Stimulated activated CD4-positive, alpha-beta T cell treated with anti-CD3 and anti-CD28 coated beads, Interleukin-1b, Interleukin-23, amount 100 ng/mL, for 1 hour (primary cell): Measurements from ENCODE around the gene ANKRD27.
A peak's percentile ranks its signal among the peaks of the same experiment; 100 is the strongest.
"Not testable (repeated sequence)": the region's sequence is repeated elsewhere in the genome, so short reads cannot be mapped to it uniquely, and the experiment has no call there.

ENCODE experiments used
- DNase-seq, 2 donors: peaks; one replicate each; pipeline ENCODE4 v3.0.0-alpha.2; 2020; ENCODE audit warnings: low read depth in 2 of 2

ANKRD27 gene

DNA sequence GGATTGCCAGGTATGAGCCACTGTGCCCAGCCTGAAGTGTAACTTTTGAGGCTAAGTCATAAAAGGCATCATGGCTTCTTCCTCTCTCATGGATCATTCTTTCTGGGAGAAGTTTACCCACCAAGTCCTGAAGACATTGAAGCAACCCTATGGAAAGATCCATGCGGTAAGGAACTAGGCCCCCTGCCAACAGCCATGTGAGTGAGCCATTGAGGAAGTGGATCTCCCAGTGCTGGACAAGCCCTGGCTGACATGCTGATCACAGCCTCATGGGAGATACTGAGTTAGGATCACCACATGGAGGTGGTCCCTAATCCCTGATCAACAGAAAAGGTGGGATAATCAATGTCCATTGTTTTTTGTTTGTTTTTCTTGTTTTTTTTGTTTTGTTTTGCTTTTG, 13.3 kb upstream of the ANKRD27 start:
- DNase-seq: no peak

DNA sequence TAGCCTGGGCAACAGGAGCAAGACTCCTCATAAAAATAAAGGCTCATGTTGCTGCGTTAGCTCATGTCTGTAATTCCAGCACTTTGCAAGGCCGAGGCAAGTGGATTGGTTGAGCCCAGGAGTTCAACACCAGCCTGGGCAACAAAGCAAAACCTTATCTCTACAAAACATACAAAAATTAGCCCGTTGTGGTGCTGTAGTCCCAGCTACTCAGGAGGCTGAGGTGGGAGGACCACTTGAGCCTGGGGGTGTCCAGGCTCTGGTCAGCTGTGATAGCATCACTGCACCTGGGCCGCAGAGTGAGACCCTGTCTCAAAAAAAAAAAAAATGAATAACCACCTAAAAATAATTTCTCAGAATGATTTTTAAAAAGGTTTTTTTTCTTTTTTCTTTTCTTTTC, 12.7 kb upstream of the ANKRD27 start:
- DNase-seq: no peak

DNA sequence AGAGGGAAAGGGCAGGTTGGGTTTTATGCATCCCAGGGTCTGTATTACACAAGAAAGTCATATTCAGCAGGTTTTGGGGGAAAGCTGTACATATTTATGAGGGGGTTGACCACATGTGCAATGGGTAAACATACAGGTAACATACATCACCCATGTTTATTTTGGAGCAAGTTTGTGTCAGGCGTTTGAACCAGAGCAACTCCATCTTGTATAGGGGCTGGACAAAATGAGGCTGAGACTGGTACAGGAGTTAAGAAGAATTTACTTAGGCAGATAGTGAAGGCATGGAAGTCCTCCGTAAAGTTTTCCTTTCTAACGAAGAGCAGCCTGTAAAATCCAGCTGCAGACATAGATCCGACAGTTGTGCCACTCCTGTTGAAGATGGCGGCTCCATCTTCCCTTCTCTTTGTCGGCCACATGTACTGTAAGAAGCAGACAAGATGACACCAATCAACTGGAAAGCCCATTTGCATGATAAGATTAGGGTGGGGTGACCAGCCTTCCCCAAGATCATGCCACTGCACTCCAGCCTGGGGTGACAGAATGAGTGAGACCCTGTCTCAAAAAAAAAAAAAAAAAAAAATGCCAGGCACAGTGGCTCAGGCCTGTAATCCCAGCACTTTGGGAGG, 12.0 kb upstream of the ANKRD27 start:
- DNase-seq: no peak

GRCh38 chr19:32682317-32682716, 7.3 kb upstream of the ANKRD27 start:
- no peak for DNase-seq

DNA sequence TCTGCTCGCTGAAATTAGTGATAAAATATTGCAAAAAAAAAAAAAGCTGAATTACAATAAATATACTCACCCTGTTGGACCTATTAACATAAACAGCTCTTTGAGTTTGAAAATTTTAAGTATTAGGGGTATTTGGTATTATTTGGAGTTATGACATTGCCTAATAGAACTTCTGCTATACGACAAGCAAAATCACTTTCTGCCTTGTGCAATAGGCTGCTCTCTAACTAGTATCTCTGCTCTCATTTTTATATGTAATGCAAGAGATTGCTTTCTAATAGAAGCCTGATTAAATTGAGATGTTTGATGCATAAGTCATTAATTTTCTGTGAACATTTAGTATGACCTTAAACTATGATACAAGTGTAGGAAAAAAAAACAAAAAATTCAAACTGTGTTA, 6.0 kb upstream of the ANKRD27 start:
- DNase-seq: no peak

DNA sequence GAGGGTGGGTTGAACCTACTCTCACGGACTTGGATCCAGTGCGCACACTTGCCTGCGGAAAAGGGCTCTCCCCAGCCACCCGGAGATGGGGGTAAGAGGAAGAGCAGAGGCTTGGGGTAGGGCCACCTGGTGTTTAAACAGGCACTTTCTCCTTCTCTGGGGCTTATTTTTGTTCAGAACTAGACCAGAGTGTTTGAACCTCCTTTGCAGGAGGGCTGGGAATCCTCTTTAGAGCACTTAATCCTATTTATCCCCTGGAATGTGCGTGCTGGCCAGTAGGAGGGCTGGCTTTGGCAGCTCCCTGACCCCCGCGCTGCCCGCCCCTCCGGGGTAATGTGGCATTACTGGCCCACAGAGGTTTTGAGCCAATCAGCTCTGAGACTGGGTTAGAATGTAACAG, 2.7 kb upstream of the ANKRD27 start:
- no peak for DNase-seq

GRCh38 chr19:32676895-32677359, 1.9 kb upstream of the ANKRD27 start:
- DNase-seq: no peak

- DNase-seq: no peak
Observed at GRCh38 chr19:32676186-32676894, 1.4 kb upstream of the ANKRD27 start.

DNA sequence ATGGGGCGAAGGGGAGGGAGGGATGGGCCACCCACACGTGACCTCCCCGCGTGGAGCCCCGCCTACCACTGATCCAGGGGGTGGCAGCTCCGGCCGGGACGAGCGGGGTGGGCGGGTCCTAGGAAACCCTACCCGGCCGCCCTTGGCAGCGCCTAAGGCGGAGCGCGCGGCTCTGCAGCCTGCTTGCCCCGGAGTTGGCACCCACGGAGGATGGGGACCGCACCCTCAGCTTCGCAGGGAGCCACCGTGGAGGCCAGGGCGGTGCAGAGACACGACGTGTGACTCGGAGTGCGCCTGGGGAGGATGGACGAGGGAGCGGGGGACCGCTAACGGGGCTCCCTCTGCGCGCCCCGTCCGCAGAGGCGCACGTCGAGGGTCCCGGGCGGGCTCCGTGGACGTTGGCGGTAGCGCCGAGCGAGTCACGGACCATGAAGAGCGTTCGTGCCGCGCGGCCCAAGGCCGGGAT, 773 bp upstream of the ANKRD27 start, which contains the start of gene RGS9BP:
Gene RGS9BP, plus strand, starts transcription at position 129 of the 466 bp plus-strand sequence. CDS start 416 bp downstream, outside the sequence.
- DNase-seq: peak in 1 of 2 donors; percentile 28

- DNase-seq: no peak
Observed at GRCh38 chr19:32674153-32674930, 638 bp downstream of the ANKRD27 start.

DNA sequence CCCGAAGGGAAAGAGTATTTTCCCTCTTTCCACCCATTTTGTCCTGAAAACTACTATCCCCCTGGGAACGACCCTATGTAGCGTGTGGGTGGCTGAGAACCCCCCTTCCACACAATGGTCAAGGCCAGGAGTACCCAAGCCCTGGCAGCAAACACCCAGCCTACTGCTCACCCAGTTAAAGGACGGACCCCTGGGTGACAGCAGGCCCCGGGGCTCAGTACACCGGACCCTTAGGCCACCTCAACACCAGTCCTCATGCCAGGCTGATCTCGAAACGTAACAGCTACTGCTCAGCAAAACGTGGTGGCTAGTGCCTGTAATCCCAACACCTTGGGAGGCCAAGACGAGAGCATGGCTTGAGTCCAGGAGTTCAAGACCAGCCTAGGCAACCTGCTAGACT, 1.4 kb downstream of the ANKRD27 start:
- no peak for DNase-seq

DNA sequence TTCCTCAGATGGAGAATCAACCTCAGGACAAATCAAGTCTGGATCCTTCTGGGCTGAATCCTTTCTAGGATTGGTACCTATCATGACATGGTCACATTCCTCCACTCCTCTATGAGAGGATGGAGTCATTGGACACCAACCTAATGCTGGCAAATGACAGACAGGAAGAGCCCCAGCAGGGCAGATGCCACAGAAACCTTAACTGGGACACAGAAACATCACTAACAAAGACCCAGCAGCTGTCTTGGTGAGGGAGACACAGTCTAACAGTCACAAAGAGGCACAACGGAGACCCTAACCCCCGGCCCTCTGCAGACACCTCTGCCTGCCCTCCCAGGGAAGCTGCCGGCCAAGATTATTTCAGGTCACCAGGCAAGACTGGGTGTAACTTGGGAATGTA, 2.1 kb downstream of the ANKRD27 start:
- DNase-seq: no peak

GRCh38 chr19:32671883-32672593, 2.9 kb downstream of the ANKRD27 start:
- DNase-seq: no peak

GRCh38 chr19:32669310-32669709, 5.7 kb downstream of the ANKRD27 start:
- no peak for DNase-seq

- DNase-seq: no peak
Observed at GRCh38 chr19:32666084-32666483, 8.9 kb downstream of the ANKRD27 start.

- no peak for DNase-seq
Observed at GRCh38 chr19:32662186-32662585, 12.8 kb downstream of the ANKRD27 start.

- no peak for DNase-seq
Observed at GRCh38 chr19:32661318-32661717, 13.7 kb downstream of the ANKRD27 start.

GRCh38 chr19:32658527-32658926, 16.5 kb downstream of the ANKRD27 start:
- DNase-seq: no peak

GRCh38 chr19:32658075-32658474, 16.9 kb downstream of the ANKRD27 start:
- no peak for DNase-seq

DNA sequence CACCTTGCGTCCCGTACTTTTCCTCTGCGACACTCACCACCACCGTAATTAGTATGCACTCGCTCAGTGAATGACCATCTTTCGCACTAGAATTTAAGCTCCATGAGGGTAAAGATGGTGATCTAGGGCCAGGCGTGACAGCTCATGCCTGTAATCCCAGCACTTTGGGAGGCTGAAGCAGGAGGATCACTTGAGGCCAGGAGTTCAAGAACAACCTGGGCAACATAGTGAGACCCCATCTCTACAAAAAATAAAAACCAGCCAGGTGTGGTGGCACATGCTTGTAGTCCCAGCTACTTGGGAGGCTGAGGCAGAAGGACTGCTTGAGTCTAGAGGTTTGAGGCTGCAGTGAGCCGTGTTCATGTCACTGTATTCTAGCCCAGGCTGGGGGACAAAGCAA, 18.6 kb downstream of the ANKRD27 start:
- DNase-seq: not testable (repeated sequence)

- DNase-seq: no peak
Observed at GRCh38 chr19:32653599-32653915, 21.4 kb downstream of the ANKRD27 start.
